GM18870 (cell line): ENCODE data around the gene SCNN1A.

Source experiments
- ATAC-seq: cut with Tn5 transposase; IDR thresholded peaks from one replicate; pipeline ENCODE4 v1.9.1; 2021; ENCODE audit warnings: moderate library complexity; ENCODE audit not compliant: unreplicated experiment

SCNN1A gene

GRCh38 chr12:6375269-6376078 lies at the start of gene SCNN1A:
Gene SCNN1A, minus strand, starts transcription at chr12:6375563. Its CDS starts 780 bp downstream, at chr12:6374783.
- no peak for ATAC-seq

- no peak for ATAC-seq
Measured at GRCh38 chr12:6424866-6425265, 49.5 kb upstream of the SCNN1A start.

- ATAC-seq = no peak
Measured at GRCh38 chr12:6424008-6424347, 48.6 kb upstream of the SCNN1A start.

- ATAC-seq = no peak
Measured at GRCh38 chr12:6423267-6424007, 48.1 kb upstream of the SCNN1A start.

- ATAC-seq = no peak
Measured at GRCh38 chr12:6420364-6420763, 45.0 kb upstream of the SCNN1A start.

GRCh38 chr12:6418796-6419195 lies 43.4 kb upstream of the SCNN1A start:
- ATAC-seq = no peak

GRCh38 chr12:6416596-6416995 lies 41.2 kb upstream of the SCNN1A start:
- ATAC-seq = no peak

- ATAC-seq = no peak
Measured at GRCh38 chr12:6407236-6407954, 32.0 kb upstream of the SCNN1A start.

- no peak for ATAC-seq
Measured at GRCh38 chr12:6405963-6406362, 30.6 kb upstream of the SCNN1A start.

GRCh38 chr12:6404390-6404789 lies 29.0 kb upstream of the SCNN1A start:
- no peak for ATAC-seq

GRCh38 chr12:6399884-6400644 lies 24.7 kb upstream of the SCNN1A start:
- ATAC-seq = no peak

GRCh38 chr12:6396031-6396430 lies 20.7 kb upstream of the SCNN1A start:
- no peak for ATAC-seq

GRCh38 chr12:6394398-6394797 lies 19.0 kb upstream of the SCNN1A start:
- no peak for ATAC-seq

- no peak for ATAC-seq
Measured at GRCh38 chr12:6393109-6393508, 17.7 kb upstream of the SCNN1A start.

GRCh38 chr12:6392504-6392903 lies 17.1 kb upstream of the SCNN1A start:
- ATAC-seq = no peak

- ATAC-seq = no peak
Measured at GRCh38 chr12:6391013-6391412, 15.7 kb upstream of the SCNN1A start.

GRCh38 chr12:6390084-6390799 lies 14.9 kb upstream of the SCNN1A start:
- ATAC-seq = no peak

- no peak for ATAC-seq
Measured at GRCh38 chr12:6387541-6387940, 12.2 kb upstream of the SCNN1A start.

GRCh38 chr12:6386491-6386890 lies 11.1 kb upstream of the SCNN1A start:
- ATAC-seq = no peak

GRCh38 chr12:6386038-6386437 lies 10.7 kb upstream of the SCNN1A start:
- ATAC-seq = no peak
